AG10803 (cell line): ENCODE measurements around the gene WWOX.

Source experiments
- DNase-seq: peaks from one replicate; pipeline ENCODE4 v3.0.0; 2010; ENCODE audit warnings: low read depth
- H3K4me3 ChIP-seq: 2 replicates; pipeline ENCODE4 v1.5.1; 2011; ENCODE audit warnings: mild to moderate bottlenecking, low read length, control low read depth
- TF ChIP-seq, protein P1 (sequence below): conservative IDR thresholded peaks from 2 replicates; pipeline ENCODE4 v1.5.1; 2011; ENCODE audit warnings: mild to moderate bottlenecking, low read length, control low read depth, inconsistent platforms

Gene WWOX

DNA sequence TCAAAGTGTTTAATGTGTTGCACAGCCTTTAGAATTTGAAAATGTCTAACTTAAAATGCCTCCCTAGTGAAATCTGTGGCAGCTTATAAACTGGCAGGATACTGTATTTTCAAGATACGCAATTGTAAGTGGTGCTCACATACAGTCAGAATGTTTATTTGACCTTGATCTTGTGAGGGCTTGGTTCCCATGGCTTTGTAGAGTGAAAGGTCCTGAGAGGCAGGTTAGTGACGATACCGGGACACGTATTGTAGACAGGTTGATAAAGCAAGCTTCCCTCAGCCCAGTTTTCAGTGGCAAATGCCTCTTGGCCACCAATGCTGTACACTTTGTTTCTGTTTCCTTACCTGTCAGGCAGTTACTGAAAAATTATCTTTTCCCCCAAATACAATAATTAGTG lies 1074.5 kb downstream of the WWOX start:
- DNase-seq: no peak
- H3K4me3 ChIP-seq: no peak overlapping the region
- TF ChIP-seq, protein P1, sequence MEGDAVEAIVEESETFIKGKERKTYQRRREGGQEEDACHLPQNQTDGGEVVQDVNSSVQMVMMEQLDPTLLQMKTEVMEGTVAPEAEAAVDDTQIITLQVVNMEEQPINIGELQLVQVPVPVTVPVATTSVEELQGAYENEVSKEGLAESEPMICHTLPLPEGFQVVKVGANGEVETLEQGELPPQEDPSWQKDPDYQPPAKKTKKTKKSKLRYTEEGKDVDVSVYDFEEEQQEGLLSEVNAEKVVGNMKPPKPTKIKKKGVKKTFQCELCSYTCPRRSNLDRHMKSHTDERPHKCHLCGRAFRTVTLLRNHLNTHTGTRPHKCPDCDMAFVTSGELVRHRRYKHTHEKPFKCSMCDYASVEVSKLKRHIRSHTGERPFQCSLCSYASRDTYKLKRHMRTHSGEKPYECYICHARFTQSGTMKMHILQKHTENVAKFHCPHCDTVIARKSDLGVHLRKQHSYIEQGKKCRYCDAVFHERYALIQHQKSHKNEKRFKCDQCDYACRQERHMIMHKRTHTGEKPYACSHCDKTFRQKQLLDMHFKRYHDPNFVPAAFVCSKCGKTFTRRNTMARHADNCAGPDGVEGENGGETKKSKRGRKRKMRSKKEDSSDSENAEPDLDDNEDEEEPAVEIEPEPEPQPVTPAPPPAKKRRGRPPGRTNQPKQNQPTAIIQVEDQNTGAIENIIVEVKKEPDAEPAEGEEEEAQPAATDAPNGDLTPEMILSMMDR: no peak

DNA sequence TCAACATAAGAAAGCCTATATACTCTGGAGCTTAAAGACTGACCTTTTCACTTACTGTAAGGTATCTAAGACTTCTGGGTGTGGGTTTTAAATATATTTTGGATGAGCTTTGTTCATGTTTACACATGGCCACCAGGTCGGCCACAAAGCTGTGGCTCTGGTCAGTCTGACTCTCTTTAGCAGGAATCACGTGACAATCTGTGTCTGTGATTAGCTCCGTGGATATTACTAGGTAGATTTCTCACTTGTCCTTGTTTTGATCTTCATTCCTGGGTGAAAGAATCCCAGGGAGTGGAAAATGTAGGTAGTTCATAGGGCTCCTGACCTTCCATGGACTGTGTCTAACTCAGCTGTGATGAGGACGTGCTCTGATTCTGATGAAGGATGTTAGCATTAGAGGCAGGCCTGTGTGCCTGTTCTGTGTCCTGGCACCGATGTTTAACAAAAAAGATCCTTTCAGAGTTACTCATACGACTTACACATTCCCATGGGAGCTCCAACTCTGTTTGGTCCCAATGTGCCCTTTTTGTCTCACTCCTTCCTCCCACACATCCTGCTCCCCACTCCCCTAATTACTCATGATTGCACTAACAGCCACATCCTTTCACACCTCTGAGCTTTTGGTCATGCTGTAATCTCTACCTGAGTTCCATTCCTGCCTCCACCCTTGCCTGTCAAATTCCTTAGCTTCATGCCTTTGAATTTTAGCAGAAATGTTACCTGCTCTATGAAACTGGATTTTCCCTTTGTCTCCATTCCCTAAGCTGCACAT lies 1076.0 kb downstream of the WWOX start:
- TF ChIP-seq, protein P1: no peak
- no peak for DNase-seq
- H3K4me3 ChIP-seq: no peak overlapping the region

- H3K4me3 ChIP-seq: no peak overlapping the region
- TF ChIP-seq, protein P1: no peak
- no peak for DNase-seq
Observed at GRCh38 chr16:79177018-79177417, 1077.6 kb downstream of the WWOX start.

GRCh38 chr16:79181419-79181818 lies 1082.0 kb downstream of the WWOX start:
- TF ChIP-seq, protein P1: no peak
- H3K4me3 ChIP-seq: no peak overlapping the region
- no peak for DNase-seq

DNA sequence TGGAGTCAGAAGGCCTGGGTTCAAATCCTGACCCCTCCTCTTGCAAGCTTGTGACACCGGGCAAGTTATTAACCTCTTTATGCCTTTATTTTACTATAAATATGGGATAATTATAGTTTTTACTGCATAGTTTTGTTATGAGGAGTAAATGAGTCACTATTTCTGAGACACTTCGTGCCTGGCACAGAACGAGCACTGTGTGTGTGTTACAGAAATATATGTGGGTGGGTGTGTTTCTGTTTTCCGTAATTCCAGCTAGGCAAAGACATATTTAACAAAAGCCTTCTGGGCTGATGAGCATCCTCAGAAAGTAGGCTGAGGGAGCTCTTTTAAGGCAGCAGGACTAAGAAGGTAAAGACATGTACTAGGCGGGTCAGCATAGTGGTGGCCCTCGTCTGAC lies 1083.2 kb downstream of the WWOX start:
- no peak for DNase-seq

DNA sequence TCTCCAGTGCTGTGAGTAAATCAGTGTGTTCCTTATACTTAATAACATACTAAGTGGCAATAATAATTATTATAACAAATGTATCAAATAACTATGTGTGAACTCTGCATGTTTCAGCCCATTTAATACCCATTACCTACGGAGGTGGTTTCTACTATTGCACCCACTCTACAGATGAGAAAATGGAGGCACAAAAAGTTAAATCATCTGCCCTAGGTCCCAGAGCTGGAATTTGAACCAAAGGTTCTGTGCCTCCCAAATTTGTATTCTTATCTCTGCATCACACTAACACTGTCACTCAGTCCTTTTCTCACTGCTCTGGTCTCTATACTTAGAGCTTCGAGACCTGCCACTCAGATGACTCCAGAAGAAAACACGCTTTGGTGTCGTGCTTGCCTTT lies 1084.1 kb downstream of the WWOX start:
- no peak for DNase-seq
- no peak overlapping the region for H3K4me3 ChIP-seq
- TF ChIP-seq, protein P1: no peak

More for the DNA sequence above, 1083.2 kb downstream of the WWOX start:
- no peak overlapping the region for H3K4me3 ChIP-seq
- TF ChIP-seq, protein P1: no peak

DNA sequence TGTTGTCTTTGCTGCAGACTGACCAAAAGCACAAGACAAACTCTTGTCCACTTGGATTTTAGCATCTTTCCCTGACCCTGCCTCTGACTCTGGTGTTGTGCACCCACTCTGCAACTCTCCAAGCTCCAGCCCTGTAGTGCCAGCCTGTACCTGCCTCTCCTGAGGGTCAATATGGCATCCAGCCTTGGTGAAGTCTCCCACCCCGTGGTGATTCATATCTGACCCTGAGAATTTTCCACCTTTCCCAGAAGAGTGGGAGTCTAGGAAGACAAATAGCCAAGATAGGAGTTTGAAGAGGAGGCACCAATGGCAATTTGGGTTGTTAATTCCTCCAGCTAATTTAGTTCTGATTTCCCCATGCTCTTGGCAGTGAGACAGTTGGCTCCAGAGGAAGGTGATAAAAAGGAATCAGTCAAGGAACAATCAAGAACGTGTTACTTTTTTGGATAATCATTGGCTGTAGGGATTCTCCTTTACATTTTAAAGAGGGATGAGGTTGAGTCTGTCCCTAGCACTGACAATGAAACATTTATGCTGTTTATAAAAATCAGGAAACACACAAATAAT lies 1085.1 kb downstream of the WWOX start:
- TF ChIP-seq, protein P1: no peak
- H3K4me3 ChIP-seq: no peak overlapping the region
- DNase-seq: no peak
